ENCODE measurements around the gene CAPN2. TPM values are rescaled to one million over a fixed set of nuclear protein-coding genes. Genes with fewer than 3 reads are reported as not detected.
A peak's percentile ranks its signal among the peaks of the same experiment; 100 is the strongest.

The CAPN2 gene
- polyA plus RNA-seq (2012; ENCODE audit: insufficient read depth, insufficient read length, low read depth) = 66.5 TPM

DNA sequence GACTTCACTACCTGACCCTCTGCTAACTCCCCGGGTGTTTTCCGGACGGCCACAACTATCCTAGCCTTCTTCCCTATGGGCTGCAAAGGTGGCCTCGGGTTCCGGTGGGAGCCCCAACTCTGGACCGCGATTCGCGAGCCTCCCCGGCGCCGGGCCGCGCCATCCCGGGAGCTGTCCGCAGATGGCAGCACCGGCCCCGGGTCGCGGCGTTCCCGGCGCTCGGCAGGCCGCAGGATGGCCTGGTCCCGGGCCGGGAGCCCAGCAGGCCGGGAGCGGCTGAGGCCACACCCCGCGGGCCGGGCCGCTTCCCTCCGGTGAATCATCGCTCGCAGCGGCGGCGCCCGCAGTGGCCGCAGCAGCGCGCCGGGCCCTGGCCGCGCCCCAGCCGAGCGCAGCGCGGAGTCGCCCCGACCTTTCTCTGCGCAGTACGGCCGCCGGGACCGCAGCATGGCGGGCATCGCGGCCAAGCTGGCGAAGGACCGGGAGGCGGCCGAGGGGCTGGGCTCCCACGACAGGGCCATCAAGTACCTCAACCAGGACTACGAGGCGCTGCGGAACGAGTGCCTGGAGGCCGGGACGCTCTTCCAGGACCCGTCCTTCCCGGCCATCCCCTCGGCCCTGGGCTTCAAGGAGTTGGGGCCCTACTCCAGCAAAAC lies at the start of gene CAPN2:
Gene CAPN2 (plus strand): TSS at position 346 of the 656 bp plus-strand sequence. CDS start 102 bp downstream, at position 448.
- peak; percentile 89 for DNase-seq
- Histone ChIP-seq H3K36me3 (no peaks in the 10 kb centered on the region), H3K27me3 (no peaks in the 10 kb centered on the region), H3K9me3 (peaks cover 2% of the 10 kb centered on the region; the same call in 1 of the 2 replicates), H3K4me1 (peaks cover 3% of the 10 kb centered on the region; the same call in 1 of the 2 replicates), H3K4me3 (ENCODE audit: low read depth, low read length) (peak within 1 kb of the TSS; percentile 82)
- TF ChIP-seq, protein P1, sequence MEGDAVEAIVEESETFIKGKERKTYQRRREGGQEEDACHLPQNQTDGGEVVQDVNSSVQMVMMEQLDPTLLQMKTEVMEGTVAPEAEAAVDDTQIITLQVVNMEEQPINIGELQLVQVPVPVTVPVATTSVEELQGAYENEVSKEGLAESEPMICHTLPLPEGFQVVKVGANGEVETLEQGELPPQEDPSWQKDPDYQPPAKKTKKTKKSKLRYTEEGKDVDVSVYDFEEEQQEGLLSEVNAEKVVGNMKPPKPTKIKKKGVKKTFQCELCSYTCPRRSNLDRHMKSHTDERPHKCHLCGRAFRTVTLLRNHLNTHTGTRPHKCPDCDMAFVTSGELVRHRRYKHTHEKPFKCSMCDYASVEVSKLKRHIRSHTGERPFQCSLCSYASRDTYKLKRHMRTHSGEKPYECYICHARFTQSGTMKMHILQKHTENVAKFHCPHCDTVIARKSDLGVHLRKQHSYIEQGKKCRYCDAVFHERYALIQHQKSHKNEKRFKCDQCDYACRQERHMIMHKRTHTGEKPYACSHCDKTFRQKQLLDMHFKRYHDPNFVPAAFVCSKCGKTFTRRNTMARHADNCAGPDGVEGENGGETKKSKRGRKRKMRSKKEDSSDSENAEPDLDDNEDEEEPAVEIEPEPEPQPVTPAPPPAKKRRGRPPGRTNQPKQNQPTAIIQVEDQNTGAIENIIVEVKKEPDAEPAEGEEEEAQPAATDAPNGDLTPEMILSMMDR (IDR thresholded peaks at IDR 0.05; ENCODE audit: low read depth, low read length) = peak; percentile 45

DNA sequence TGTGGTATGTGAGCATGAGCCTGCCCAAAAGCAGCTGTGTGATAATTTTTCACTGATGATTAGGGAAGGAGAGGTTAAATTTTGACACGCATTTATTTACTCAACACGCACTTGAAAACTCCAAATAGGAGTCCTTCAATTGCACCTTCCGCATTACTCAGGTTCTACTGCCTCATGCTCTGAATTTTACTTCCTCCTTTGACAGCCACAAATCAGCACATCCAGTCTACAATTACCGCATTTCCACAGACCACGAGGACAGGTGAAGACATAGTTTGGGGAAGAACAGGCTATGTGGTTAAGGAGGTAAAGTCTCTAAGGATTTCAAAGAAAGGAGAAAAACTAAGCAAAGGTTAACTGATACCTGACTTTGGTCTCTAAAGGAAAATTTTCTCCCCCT lies 49.4 kb upstream of the CAPN2 start:
- DNase-seq = no peak
- H3K9me3 ChIP-seq = no peaks in the 10 kb centered on the region
- TF ChIP-seq, protein P1 (IDR thresholded peaks at IDR 0.05; ENCODE audit: low read depth, low read length) = no peak
- H3K27me3 ChIP-seq = peaks cover 25% of the 10 kb centered on the region
- H3K36me3 ChIP-seq = no peaks in the 10 kb centered on the region
- H3K4me3 ChIP-seq (ENCODE audit: low read depth, low read length) = no peak overlapping the region
- H3K4me1 ChIP-seq = no peaks in the 10 kb centered on the region

DNA sequence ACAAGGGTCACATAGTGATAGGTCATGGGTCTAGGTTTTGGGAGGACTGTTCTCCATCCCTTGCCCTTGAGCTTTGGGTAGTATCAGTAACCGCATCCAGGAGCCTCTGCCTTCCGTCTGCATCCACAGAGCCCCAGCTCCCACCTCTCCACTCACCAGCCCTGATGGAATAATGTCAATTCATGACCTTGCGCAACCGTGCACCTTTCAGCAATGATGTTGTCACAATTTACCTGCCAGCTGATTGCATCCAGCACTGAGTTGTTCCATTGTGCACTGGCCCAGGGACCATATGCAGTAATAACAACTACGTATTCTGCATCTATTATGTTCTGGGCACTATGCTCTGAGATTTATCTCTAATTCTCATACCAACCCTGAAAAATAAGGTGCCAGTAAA lies 48.2 kb upstream of the CAPN2 start:
- TF ChIP-seq, protein P1 (IDR thresholded peaks at IDR 0.05; ENCODE audit: low read depth, low read length) = no peak
- peaks cover 25% of the 10 kb centered on the region for H3K27me3 ChIP-seq
- no peak for DNase-seq
- no peaks in the 10 kb centered on the region for H3K36me3 ChIP-seq
- H3K4me3 ChIP-seq (ENCODE audit: low read depth, low read length) = no peak overlapping the region
- no peaks in the 10 kb centered on the region for H3K4me1 ChIP-seq
- no peaks in the 10 kb centered on the region for H3K9me3 ChIP-seq

DNA sequence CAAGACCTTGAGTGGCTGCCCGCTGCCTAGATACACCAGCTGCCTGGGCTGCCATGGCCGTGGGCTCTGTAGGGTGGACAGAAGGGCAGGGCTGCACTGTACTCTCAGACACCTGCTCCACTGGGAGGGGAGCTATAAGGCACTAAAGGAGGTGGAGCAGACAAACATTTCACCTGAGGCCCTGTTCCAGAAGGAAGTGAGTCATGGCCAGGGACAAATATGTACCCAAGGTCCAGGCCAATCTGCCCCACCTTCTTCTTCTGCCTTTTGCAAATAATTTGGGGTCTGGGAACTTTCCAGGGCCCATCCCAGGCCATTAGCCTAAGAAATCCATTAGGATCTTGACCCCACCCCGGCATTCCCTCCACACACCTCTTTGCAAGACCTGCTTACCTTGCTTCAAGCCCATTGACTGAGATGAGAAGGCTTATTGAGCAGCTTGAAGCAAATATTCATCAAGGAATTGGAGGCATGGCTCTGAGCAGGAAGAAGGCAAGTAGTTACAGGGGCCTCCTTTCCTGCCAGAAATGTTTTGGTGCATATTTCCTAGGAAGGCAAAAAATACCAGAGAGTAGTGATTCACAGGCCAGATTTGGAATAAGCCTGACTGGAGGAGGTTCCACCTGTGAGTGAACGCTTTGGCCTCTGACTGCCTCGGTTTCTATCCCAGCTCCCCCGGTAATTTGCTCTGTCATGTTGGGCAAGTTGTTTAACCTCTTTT lies 46.6 kb upstream of the CAPN2 start, which contains the start of gene CAPN8:
Gene CAPN8 (minus strand): TSS at position 110 of the 721 bp plus-strand sequence. CDS start 55 bp downstream, at position 55.
- Histone ChIP-seq H3K36me3 (no peaks in the 10 kb centered on the region), H3K4me1 (no peaks in the 10 kb centered on the region), H3K27me3 (peaks cover 22% of the 10 kb centered on the region), H3K9me3 (no peaks in the 10 kb centered on the region), H3K4me3 (ENCODE audit: low read depth, low read length) (no peak within 1 kb of the TSS)
- TF ChIP-seq, protein P1 (IDR thresholded peaks at IDR 0.05; ENCODE audit: low read depth, low read length) = no peak
- no peak for DNase-seq

DNA sequence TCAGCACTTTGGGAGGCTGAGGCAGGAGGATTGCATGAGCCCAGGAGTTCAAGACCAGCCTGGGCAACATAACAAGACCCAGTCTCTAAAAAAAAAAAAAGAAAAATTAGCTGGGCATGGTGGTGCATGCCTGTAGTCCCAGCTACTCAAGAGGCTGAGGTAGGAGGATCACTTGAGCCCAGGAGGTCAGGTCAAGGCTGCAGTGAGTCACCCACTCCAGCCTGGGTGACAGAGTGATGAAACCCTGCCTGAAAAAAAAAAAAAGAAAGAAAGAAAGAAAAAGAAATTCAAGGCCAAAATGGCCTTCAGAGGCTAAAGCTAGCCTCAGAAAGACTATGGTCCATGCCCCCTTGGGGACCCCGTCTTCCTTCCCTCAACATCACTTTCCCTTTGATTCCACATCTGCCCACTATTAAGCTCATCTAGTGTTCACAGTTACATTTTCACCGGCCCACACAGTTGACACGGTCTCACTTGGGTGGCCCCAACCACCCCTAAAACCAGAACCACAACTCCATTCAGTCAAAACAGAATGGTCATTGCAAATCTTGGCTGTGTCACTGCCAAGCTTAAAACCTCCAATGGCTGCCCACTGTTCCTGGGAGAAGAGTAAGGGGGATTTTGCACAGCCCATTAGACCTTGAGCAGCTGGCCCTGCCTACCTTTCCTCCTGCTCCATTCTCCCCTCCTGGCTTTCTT lies 44.7 kb upstream of the CAPN2 start:
- Histone ChIP-seq H3K4me3 (ENCODE audit: low read depth, low read length) (no peak overlapping the region), H3K4me1 (no peaks in the 10 kb centered on the region), H3K36me3 (no peaks in the 10 kb centered on the region), H3K9me3 (no peaks in the 10 kb centered on the region), H3K27me3 (peaks cover 12% of the 10 kb centered on the region)
- TF ChIP-seq, protein P1 (IDR thresholded peaks at IDR 0.05; ENCODE audit: low read depth, low read length) = no peak
- no peak for DNase-seq
